HG02973 (cell line): ENCODE data around the gene EGF.

Experiments
- ATAC-seq: cut with Tn5 transposase; IDR thresholded peaks from one replicate; pipeline ENCODE4 v1.9.1; 2021; ENCODE audit warnings: moderate library complexity; ENCODE audit not compliant: unreplicated experiment

Gene EGF

DNA sequence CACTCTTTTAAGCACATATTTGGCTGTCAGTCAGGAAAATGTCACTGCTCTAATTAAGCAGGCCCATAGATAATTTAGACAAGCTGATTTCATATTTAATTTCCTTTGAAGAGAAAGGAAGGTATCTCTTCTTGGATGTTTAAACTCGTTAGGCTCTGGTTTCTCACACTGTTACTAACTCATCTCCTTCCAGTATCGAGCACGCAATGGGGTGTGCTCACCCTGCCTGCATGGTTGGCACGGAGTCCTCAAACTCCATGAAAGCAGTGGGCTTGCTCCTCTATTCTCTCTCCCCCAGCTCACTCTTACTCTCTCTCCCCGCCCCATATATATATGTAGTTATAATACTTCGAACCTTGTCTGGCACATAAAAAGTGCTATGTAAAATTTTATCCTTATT is 76.9 kb downstream of the EGF start:
- ATAC-seq = no peak

GRCh38 chr4:109990261-109991257 is 77.9 kb downstream of the EGF start:
- ATAC-seq = peak; percentile 74

GRCh38 chr4:109993116-109993515 is 80.4 kb downstream of the EGF start:
- ATAC-seq = no peak

DNA sequence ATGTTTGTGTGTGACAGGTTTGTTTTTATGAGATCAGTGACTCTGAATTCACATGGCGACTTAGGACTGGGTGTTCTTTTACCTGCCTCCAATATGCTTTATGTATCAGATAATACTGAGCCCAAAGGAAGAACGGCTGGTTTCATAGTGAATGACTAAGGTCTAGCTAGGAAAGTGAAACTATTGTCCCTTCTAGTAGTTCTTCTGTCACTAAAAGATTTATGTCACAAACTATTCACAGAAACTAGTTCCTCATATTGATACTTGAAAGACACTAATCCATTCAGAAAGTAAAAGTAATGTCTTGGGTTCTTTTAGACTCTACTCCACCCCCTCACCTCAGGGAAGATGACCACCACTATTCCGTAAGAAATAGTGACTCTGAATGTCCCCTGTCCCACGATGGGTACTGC is 81.7 kb downstream of the EGF start:
- peak; percentile 74 for ATAC-seq

- ATAC-seq = no peak
Observed at GRCh38 chr4:109996526-109996925, 83.8 kb downstream of the EGF start.

GRCh38 chr4:109998867-109999584 is 86.3 kb downstream of the EGF start:
- ATAC-seq = peak; percentile 41

DNA sequence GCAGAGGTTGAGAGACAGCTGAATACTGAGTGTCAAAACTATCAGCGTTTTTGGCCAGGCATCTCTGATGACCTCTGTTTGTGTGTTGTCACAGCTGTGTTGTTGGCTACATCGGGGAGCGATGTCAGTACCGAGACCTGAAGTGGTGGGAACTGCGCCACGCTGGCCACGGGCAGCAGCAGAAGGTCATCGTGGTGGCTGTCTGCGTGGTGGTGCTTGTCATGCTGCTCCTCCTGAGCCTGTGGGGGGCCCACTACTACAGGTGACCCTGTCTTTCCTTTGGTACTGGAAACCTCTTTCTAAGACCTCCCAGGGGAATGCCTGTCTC is 86.9 kb downstream of the EGF start:
- no peak for ATAC-seq

DNA sequence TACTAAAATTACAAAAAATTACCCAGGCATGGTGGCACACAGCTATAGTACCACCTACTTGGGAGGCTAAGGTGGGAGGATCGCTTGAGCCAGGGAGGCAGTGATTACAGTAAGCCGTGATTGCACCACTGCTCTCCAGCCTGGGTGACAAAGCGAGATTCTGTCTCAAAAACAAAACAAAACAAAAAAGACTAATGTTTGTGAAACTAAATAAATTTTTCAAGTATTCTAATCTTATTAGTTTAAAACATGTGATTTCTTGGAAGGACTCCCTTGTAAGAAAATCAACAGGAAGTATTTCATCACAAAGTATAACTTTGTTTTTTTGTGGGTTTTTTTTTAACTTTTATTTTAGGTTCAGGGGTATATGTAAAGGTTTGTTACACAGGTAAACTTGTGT is 89.6 kb downstream of the EGF start:
- ATAC-seq = no peak

DNA sequence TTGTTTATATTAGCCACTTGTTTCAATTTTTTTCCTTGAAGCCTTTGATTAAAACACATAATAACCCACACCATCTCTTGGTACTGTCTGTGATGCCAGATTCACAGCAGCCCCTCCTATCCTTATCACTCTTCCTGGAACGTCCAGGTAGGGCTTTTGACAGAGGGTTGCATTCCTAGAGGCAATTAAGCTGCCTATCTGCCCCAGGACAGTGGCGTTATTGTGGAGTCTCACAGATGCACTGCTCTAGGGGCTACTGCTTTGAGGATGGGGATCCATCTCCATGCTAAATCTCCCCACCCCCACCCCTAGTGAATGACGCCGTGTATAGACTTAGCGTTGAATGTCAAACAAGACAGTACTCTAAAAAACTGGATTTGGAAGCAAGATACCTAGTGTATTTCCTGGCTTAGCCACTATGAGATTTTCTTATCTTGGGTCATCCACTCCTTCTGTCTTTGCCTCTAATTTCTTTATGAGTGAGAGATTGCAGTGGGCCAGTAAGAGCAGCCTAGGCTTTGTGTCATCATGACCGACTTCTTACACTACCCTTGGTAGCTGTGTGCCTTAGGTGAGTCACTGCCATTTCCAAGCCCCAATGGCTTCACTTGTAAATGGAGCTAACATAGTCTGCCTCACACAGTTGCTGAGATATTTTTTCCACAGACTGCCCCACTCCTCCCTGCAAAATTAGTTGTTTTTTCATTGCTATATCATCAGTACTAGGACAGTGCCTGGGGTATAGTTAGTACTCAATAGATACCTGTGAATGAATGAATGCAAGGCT is 90.9 kb downstream of the EGF start:
- no peak for ATAC-seq

- ATAC-seq = no peak
Observed at GRCh38 chr4:110004556-110004955, 91.9 kb downstream of the EGF start.

- ATAC-seq = peak; percentile 77
Observed at GRCh38 chr4:110005461-110006056, 92.9 kb downstream of the EGF start.

DNA sequence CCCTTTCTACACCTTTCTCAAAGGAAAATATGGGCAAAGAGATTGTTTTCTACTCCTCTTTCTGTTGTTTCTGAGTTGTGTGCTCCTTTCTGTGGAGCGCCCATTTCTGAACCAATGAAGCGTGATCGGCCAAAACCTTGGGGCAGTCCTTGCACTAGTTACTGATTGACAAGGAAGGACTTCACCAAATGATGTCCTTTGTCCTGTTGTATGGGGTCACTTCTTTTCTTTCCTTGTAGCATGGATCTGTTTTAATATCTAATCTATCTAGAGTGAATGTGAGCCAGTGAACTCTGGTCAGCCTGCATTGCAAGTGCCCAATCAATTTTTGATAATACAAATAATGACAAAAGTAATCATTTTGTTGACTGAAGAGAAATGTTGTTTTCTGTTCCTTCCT is 94.5 kb downstream of the EGF start:
- ATAC-seq = no peak

DNA sequence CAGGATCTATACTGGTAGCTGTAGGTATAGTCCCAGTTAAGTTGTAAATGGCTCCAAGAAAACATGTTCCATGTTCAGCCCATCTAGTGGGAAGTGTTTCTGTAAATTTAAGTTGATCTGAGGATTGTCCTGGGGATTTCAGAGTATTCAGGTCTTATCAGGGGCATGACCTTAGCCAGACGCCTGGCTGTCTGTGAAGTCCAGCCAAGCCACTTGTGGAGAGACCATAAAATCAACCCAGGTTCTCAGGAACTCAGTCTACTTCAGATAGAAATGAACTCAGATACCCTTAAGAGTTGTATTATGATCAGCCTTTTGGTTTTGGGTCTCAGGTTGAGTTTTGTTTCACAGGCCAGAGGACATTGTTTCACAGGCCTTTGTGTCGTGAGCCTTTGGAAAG is 95.9 kb downstream of the EGF start:
- no peak for ATAC-seq

DNA sequence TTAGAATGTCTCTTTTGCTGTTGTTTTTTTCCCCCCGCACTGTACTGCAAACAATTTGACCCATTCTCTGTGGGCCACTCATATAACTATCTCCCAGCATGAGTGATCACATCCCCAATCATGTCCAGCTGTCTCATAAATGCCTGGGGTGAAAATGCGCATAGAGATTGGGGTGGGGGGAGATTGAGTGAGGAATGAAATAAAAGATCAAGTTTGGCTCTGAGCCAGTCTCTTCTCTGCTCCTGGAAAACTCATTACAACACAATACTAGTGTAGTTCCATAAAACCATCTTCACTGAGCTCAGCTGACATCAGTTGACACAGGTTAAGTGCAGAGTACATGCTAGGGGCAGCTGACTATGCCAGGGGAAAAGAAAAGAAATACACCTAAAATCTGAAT is 96.9 kb downstream of the EGF start:
- no peak for ATAC-seq

DNA sequence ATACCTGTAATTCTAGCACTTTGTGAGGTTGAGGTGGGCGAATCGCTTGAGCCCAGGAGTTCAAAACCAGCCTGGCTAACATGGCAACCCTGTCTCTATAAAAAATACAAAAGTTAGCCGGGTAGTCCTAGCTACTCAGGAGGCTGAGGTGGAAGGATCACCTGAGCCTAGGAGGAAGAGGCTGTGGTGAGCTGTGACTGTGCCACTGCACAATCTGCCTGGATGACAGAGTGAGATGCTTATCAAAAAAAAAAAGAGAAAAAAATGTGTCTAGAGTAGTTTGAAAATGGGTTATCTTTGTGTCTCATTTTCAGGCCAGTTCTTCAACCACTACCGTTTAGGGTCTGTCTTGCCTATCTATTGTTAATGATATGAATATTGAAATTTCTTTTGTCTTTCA is 98.1 kb downstream of the EGF start:
- no peak for ATAC-seq

GRCh38 chr4:110012917-110013316 is 100.2 kb downstream of the EGF start:
- ATAC-seq = no peak

DNA sequence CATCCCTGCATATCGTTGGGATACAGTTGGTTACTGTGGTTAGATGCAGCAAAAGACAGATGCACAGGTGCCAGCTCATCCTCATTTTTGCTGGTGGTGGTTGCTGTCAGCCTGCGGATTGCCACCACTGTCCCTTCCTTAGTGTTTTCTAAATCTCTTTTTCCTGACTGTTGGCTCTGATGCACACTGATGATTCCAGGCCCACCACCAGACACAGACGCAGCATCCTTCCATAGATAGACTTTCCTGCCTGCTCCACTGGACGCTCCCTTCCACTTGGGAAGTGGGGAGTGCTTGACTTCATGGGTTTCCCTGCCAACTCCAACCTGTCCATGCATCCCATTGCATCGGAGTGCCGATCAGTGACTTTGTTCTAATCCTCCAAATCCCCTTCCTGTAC is 101.5 kb downstream of the EGF start:
- no peak for ATAC-seq

- ATAC-seq = no peak
Observed at GRCh38 chr4:110019153-110019552, 106.5 kb downstream of the EGF start.

DNA sequence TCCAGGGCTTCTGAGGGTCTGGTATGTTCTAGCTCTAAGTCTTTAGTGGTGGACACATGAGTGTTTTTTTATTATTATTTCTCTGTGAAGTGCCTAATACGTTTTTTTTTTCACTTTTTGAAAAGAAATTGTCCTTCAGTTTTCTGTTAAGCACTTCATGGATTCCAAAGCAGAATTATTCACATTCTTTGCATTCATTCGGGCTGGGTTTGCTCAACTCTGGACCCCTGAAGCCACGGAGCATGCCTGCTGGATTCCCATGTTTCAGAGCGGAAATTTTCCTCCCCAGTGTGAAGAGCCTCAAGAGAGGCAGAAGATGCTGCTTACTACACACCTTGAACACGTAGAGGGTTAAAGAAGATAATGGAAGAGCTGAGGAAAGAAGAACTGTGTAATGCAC is 107.5 kb downstream of the EGF start:
- ATAC-seq = no peak

GRCh38 chr4:110020646-110021443 is 108.2 kb downstream of the EGF start:
- no peak for ATAC-seq
